Small intestine (tissue), 7 donors: Measurements from ENCODE around the gene CAMTA1. TPM values are rescaled to one million over a fixed set of nuclear protein-coding genes. Genes with fewer than 3 reads are reported as not detected.
"Not testable (repeated sequence)": the region's sequence is repeated elsewhere in the genome, so short reads cannot be mapped to it uniquely, and the experiment has no call there.

ENCODE experiments used
- DNase-seq, 2 donors: peaks; one replicate each; pipeline versions ENCODE4 v3.0.0 to v3.0.0-alpha.2; 2013
- FAIRE-seq: peaks from 2 replicates; lab custom pipeline; 2012; peaks lifted over from hg19 to GRCh38; lab: Jason Lieb, UNC
- H3K27ac ChIP-seq, 3 donors: one replicate each; pipeline ENCODE4 v1.5.1; 2013; ENCODE audit warnings: low read length in 2 of 3, mild to moderate bottlenecking in 2 of 3, control low read depth in 1 of 3, inconsistent platforms in 1 of 3, low read depth in 1 of 3, moderate library complexity in 1 of 3
- H3K27me3 ChIP-seq, 3 donors: one replicate each; pipeline ENCODE4 v1.6.1; 2013; ENCODE audit warnings: low read length in 3 of 3, inconsistent platforms in 1 of 3; ENCODE audit not compliant: control insufficient read depth in 3 of 3, insufficient read depth in 3 of 3
- H3K36me3 ChIP-seq, 3 donors: one replicate each; pipeline ENCODE4 v1.6.1; 2013; ENCODE audit warnings: low read length in 3 of 3, inconsistent platforms in 1 of 3, low read depth in 1 of 3, mild to moderate bottlenecking in 1 of 3, moderate library complexity in 1 of 3; ENCODE audit not compliant: control insufficient read depth in 3 of 3, insufficient read depth in 2 of 3
- H3K4me1 ChIP-seq, 3 donors: one replicate each; pipeline ENCODE4 v1.6.1; 2013; ENCODE audit warnings: low read length in 2 of 3, inconsistent platforms in 1 of 3, low read depth in 1 of 3, mild to moderate bottlenecking in 1 of 3, moderate library complexity in 1 of 3; ENCODE audit not compliant: control insufficient read depth in 3 of 3, insufficient read depth in 2 of 3
- H3K4me3 ChIP-seq, 3 donors: one replicate each; pipeline ENCODE4 v1.5.1; 2013; ENCODE audit warnings: low read length in 3 of 3, control low read depth in 1 of 3, inconsistent platforms in 1 of 3, low read depth in 1 of 3, mild to moderate bottlenecking in 1 of 3, moderate library complexity in 1 of 3
- H3K9me3 ChIP-seq, 2 donors: one replicate each; pipeline ENCODE4 v1.6.1; 2013; ENCODE audit warnings: low read depth in 1 of 2, low read length in 1 of 2; ENCODE audit not compliant: control insufficient read depth in 2 of 2, insufficient read depth in 1 of 2
- WGBS, 3 donors: extraction: QIAGEN DNeasy Blood & Tissue Kit; methylation state at CpG; one replicate each; pipeline ENCODE4 v1.1.7; 2013; 5-methylcytosine and 5-hydroxymethylcytosine counted together
- polyA plus RNA-seq, 4 donors: library from polyadenylated mRNA; stranded (reverse) in 3 of 4; unstranded in 1 of 4; fragments of 200-250 nt in 3 of 4; fragments of 120-200 nt in 1 of 4; gene quantifications; one replicate each; pipeline versions ENCODE4 v1.2.1 to v1.2.3, GENCODE V29; 2013
- donor health status: healthy with polysubstance abuse.
- donor health status: control.
- donor health status: control.
- donor health status: Bipolar disorder and iron deficiency.
- donor health status: healthy.

The CAMTA1 gene
- polyA plus RNA-seq, 4 donors: 57.6 to 177 (median 147) TPM

GRCh38 chr1:7151978-7152377 is 366.7 kb downstream of the CAMTA1 start:
- no peak overlapping the region for H3K4me3 ChIP-seq
- DNase-seq (no peak), FAIRE-seq (no peak)
- WGBS, 3 donors: 80 to 86% (median 81%) methylated on average over 7 of the region's 7 CpGs
- H3K27me3 ChIP-seq: peaks cover 0 to 12% (median 2%) of the 10 kb centered on the region in 3 donors
- H3K27ac ChIP-seq: no peak overlapping the region
- H3K36me3 ChIP-seq: no peaks in the 10 kb centered on the region
- H3K4me1 ChIP-seq: no peaks in the 10 kb centered on the region
- no peaks in the 10 kb centered on the region for H3K9me3 ChIP-seq

DNA sequence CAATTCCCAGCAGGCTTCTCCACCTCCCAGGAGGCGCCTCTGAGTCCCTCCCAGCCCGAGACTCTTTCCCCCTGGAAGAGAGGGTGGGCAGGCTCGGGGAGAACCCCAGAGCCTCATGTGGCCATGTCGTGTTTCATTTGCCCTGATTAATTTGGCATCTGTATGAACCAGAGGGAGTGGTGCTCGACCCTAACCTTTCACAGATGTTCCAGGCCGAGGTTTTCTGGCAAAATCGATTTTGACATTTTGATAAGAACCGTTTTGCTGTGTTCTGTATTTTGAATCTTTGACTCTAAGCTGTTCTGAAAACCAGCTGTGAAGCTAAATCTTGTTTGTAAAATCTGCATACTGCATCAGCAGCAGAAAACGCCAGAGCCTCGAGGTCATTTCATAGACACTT is 367.4 kb downstream of the CAMTA1 start:
- no peaks in the 10 kb centered on the region for H3K9me3 ChIP-seq
- DNase-seq (no peak), FAIRE-seq (no peak)
- no peak overlapping the region for H3K27ac ChIP-seq
- no peak overlapping the region for H3K4me3 ChIP-seq
- H3K4me1 ChIP-seq: no peaks in the 10 kb centered on the region
- no peaks in the 10 kb centered on the region for H3K36me3 ChIP-seq
- H3K27me3 ChIP-seq: peaks cover 0 to 12% (median 2%) of the 10 kb centered on the region in 3 donors
- 56 to 58% (median 57%) methylated on average over 10 of the region's 10 CpGs for WGBS, 3 donors

DNA sequence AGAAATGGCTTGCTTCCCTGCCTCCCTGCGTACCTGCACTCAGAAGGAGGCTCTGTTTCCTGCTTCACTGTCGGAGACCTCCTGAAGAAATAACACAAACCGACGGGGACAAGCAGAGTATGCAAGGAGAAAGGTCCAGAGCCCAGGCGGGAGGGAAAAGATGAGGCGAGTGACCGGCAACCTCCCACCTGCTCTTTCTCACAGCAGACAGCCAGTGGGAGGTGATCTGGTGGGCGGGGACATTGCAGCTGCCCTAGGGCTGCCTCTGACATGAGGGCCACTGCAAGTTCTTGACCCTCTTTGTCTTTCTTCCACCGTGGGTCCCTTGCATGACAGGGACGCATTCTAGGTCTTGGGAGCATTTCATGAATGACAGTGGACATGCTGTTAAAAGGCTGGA is 368.2 kb downstream of the CAMTA1 start:
- H3K27me3 ChIP-seq: peaks cover 0 to 12% (median 2%) of the 10 kb centered on the region in 3 donors
- no peaks in the 10 kb centered on the region for H3K9me3 ChIP-seq
- no peak overlapping the region for H3K4me3 ChIP-seq
- no peaks in the 10 kb centered on the region for H3K36me3 ChIP-seq
- FAIRE-seq (no peak), DNase-seq (no peak)
- WGBS, 3 donors: 54 to 67% (median 64%) methylated on average over 10 of the region's 10 CpGs
- no peak overlapping the region for H3K27ac ChIP-seq
- H3K4me1 ChIP-seq: no peaks in the 10 kb centered on the region

DNA sequence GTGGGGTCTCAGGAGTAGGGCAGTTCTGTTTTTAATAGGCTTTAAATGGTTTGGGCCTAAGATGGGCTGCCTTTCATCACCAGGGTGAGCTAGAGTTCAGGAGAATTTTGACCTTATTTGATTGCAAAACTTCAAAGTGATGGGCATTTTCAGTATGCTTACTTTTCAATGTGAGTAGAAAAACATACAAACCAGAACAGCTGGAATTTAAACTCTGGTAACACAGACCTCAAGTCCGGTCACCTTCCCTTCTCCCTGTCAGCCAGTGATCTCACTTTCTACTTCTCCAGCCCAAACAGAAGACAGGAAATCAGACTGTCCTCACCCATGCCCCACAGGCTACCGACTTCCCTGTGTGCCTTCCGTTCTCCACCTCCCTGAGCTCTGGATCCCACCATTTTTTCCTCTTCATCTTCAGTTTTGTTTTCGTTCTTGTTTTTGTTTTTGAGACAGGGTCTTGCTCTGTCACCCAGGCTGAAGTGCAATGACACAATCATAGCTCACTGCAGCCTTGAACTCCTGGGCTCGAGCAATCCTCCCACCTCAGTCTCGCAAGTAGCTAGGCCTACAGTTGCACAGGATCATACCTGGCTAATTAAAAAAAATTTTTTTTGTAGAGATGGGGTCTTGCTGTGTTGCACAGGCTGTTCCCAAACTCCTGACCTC is 374.0 kb downstream of the CAMTA1 start:
- Histone ChIP-seq H3K27me3 (no peaks in the 10 kb centered on the region), H3K4me1 (no peaks in the 10 kb centered on the region), H3K27ac (no peak overlapping the region), H3K4me3 (no peak overlapping the region), H3K36me3 (no peaks in the 10 kb centered on the region), H3K9me3 (no peaks in the 10 kb centered on the region)
- no peak for FAIRE-seq
- 78 to 79% (median 79%) methylated on average over 6 of the region's 6 CpGs for WGBS, 3 donors
- DNase-seq: no peak

GRCh38 chr1:7168554-7168953 is 383.3 kb downstream of the CAMTA1 start:
- not testable (repeated sequence) for DNase-seq, H3K36me3 ChIP-seq, H3K27me3 ChIP-seq, H3K4me1 ChIP-seq, FAIRE-seq, H3K4me3 ChIP-seq, H3K9me3 ChIP-seq, H3K27ac ChIP-seq
- 85 to 88% (median 86%) methylated on average over 2 of the region's 2 CpGs for WGBS, 3 donors

DNA sequence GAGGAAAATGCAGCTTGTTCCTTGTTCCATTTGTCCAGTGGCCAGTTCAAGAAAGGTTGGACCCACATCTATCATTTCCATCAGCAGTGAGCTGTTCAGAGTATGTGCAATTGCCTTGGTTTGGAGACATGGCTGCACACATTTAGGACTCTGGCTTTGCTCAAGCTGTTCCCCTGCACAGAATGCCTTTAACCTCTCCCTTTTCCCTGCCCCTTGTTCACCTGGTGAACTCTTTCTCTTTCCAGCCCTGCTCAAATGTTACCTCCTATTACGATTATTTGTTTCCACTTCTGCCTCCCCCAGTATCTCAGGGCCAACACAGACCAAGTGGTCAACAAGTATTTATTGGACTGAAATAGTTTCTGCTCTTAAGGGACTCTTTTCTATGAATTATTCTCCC is 385.9 kb downstream of the CAMTA1 start:
- no peaks in the 10 kb centered on the region for H3K9me3 ChIP-seq
- H3K4me1 ChIP-seq: no peaks in the 10 kb centered on the region
- H3K27ac ChIP-seq: no peak overlapping the region
- FAIRE-seq (no peak), DNase-seq (no peak)
- H3K27me3 ChIP-seq: peaks cover 0 to 4% (median 0%) of the 10 kb centered on the region in 3 donors
- WGBS, 3 donors: 58 to 83% (median 60%) methylated on average over 1 of the region's 1 CpG
- H3K36me3 ChIP-seq: no peaks in the 10 kb centered on the region
- H3K4me3 ChIP-seq: no peak overlapping the region

GRCh38 chr1:7171574-7171973 is 386.3 kb downstream of the CAMTA1 start:
- whole genome bisulfite sequencing, 3 donors: 64 to 73% (median 69%) methylated on average over 6 of the region's 6 CpGs
- H3K4me1 ChIP-seq: no peaks in the 10 kb centered on the region
- no peak overlapping the region for H3K4me3 ChIP-seq
- no peaks in the 10 kb centered on the region for H3K36me3 ChIP-seq
- no peak for FAIRE-seq
- no peaks in the 10 kb centered on the region for H3K9me3 ChIP-seq
- peaks cover 0 to 2% (median 0%) of the 10 kb centered on the region in 3 donors for H3K27me3 ChIP-seq
- DNase-seq: no peak
- no peak overlapping the region for H3K27ac ChIP-seq

- no peak for DNase-seq
- no peaks in the 10 kb centered on the region for H3K9me3 ChIP-seq
- H3K4me1 ChIP-seq: no peaks in the 10 kb centered on the region
- no peak for FAIRE-seq
- peaks cover 0 to 2% (median 0%) of the 10 kb centered on the region in 3 donors for H3K27me3 ChIP-seq
- no peaks in the 10 kb centered on the region for H3K36me3 ChIP-seq
- H3K4me3 ChIP-seq: no peak overlapping the region
- no peak overlapping the region for H3K27ac ChIP-seq
- 69 to 83% (median 76%) methylated on average over 14 of the region's 14 CpGs for WGBS, 3 donors
Observed at GRCh38 chr1:7172804-7173203, 387.6 kb downstream of the CAMTA1 start.

DNA sequence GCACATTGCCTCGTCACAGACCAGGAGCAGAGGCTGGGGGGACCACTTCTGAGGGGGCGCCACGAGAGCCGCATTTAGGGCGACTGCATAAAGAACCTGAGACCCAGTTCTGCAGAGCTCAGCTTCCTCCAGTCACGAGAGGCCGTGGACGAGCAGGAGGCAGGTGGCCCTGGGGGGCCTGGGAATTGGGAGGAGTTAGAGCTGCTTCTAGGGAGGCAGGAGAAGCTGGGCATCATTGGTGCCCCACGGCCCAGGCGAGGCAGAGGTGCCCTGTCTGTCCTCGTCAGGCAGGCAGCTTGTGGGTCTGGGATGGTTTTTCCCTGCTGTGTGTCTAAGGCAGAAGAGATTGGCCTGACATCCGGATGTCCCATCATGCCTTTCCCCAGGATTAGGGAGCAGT is 389.3 kb downstream of the CAMTA1 start:
- WGBS, 3 donors: 76 to 83% (median 81%) methylated on average over 12 of the region's 12 CpGs
- Histone ChIP-seq H3K9me3 (no peaks in the 10 kb centered on the region), H3K4me3 (no peak overlapping the region), H3K27ac (no peak overlapping the region), H3K4me1 (no peaks in the 10 kb centered on the region), H3K36me3 (no peaks in the 10 kb centered on the region), H3K27me3 (peaks cover 0 to 2% (median 0%) of the 10 kb centered on the region in 3 donors)
- DNase-seq (no peak), FAIRE-seq (no peak)
